Kidney epithelial cell (primary cell): Measurements from ENCODE around the gene BCKDHA. TPM values are rescaled to one million over a fixed set of nuclear protein-coding genes. Genes with fewer than 3 reads are reported as not detected.

Experiments
- DNase-seq: peaks from one replicate; pipeline ENCODE4 v3.0.0-alpha.2; 2010; ENCODE audit warnings: low read depth
- H3K27me3 ChIP-seq: 2 replicates; pipeline ENCODE4 v1.6.0; 2011; ENCODE audit warnings: low read length; ENCODE audit not compliant: control insufficient read depth, insufficient read depth
- H3K36me3 ChIP-seq: 2 replicates; pipeline ENCODE4 v1.5.1; 2011; ENCODE audit warnings: low read length; ENCODE audit not compliant: control insufficient read depth, insufficient read depth
- H3K4me3 ChIP-seq: 2 replicates; pipeline ENCODE4 v1.5.1; 2011; ENCODE audit warnings: low read depth, mild to moderate bottlenecking, control low read depth, low read length
- CTCF ChIP-seq: IDR thresholded peaks from 2 replicates; pipeline ENCODE4 v1.5.1; 2011; ENCODE audit warnings: mild to moderate bottlenecking, moderate library complexity, low read length, control low read depth, inconsistent platforms; ENCODE audit not compliant: insufficient read depth, poor library complexity, severe bottlenecking
- total RNA-seq: library from RNA; depleted of rRNA; stranded (reverse); fragments of >200 nt; gene quantifications from 2 replicates; pipeline ENCODE4 v1.2.3, GENCODE V29; 2015

The BCKDHA gene
- total RNA-seq, 1 donor from 2014 or later, result 49.5 TPM

GRCh38 chr19:41416194-41416674 lies 18.6 kb downstream of the BCKDHA start:
- no peak for TF ChIP-seq CTCF
- Histone ChIP-seq H3K27me3 (no peaks in the 10 kb centered on the region), H3K4me3 (no peak overlapping the region), H3K36me3 (peaks cover 1% of the 10 kb centered on the region)
- no peak for DNase-seq

- Histone ChIP-seq H3K4me3 (no peak overlapping the region), H3K36me3 (peaks cover 1% of the 10 kb centered on the region), H3K27me3 (no peaks in the 10 kb centered on the region)
- no peak for TF ChIP-seq CTCF
- no peak for DNase-seq
Observed at GRCh38 chr19:41420101-41420880, 22.7 kb downstream of the BCKDHA start.

- no peak overlapping the region for H3K4me3 ChIP-seq
- H3K36me3 ChIP-seq, result peaks cover 1% of the 10 kb centered on the region
- DNase-seq, result no peak
- H3K27me3 ChIP-seq, result no peaks in the 10 kb centered on the region
- no peak for TF ChIP-seq CTCF
Observed at GRCh38 chr19:41421314-41421713, 23.7 kb downstream of the BCKDHA start.

GRCh38 chr19:41421973-41422372 lies 24.4 kb downstream of the BCKDHA start:
- no peaks in the 10 kb centered on the region for H3K27me3 ChIP-seq
- TF ChIP-seq CTCF, result no peak
- peaks cover 1% of the 10 kb centered on the region for H3K36me3 ChIP-seq
- no peak for DNase-seq
- H3K4me3 ChIP-seq, result no peak overlapping the region

GRCh38 chr19:41422456-41422855 lies 24.8 kb downstream of the BCKDHA start:
- H3K27me3 ChIP-seq, result no peaks in the 10 kb centered on the region
- H3K36me3 ChIP-seq, result peaks cover 1% of the 10 kb centered on the region
- no peak overlapping the region for H3K4me3 ChIP-seq
- no peak for DNase-seq
- TF ChIP-seq CTCF, result no peak

GRCh38 chr19:41422955-41423354 lies 25.3 kb downstream of the BCKDHA start:
- H3K36me3 ChIP-seq, result peaks cover 1% of the 10 kb centered on the region
- DNase-seq, result no peak
- no peaks in the 10 kb centered on the region for H3K27me3 ChIP-seq
- H3K4me3 ChIP-seq, result no peak overlapping the region
- no peak for TF ChIP-seq CTCF
